Measurements from ENCODE around the gene AGK.

Gene AGK

GRCh38 chr7:141585592-141586510, 34.6 kb downstream of the AGK start:
- peak; percentile 15 to 54 (median 24) for DNase-seq (ENCODE audit: low read depth in 4 of 4, low spot score in 1 of 4)

GRCh38 chr7:141586878-141587277, 35.7 kb downstream of the AGK start:
- no peak for DNase-seq (ENCODE audit: low read depth in 4 of 4, low spot score in 1 of 4)

- no peak for DNase-seq (ENCODE audit: low read depth in 4 of 4, low spot score in 1 of 4)
Observed at GRCh38 chr7:141587304-141587703, 36.1 kb downstream of the AGK start.

GRCh38 chr7:141588912-141589311, 37.7 kb downstream of the AGK start:
- DNase-seq (ENCODE audit: low read depth in 4 of 4, low spot score in 1 of 4), result no peak

- no peak for DNase-seq (ENCODE audit: low read depth in 4 of 4, low spot score in 1 of 4)
Observed at GRCh38 chr7:141590071-141590470, 38.9 kb downstream of the AGK start.

- DNase-seq (ENCODE audit: low read depth in 4 of 4, low spot score in 1 of 4), result no peak
Observed at GRCh38 chr7:141590666-141591065, 39.5 kb downstream of the AGK start.

GRCh38 chr7:141593134-141593533, 41.9 kb downstream of the AGK start:
- no peak for DNase-seq (ENCODE audit: low read depth in 4 of 4, low spot score in 1 of 4)

GRCh38 chr7:141597966-141598365, 46.8 kb downstream of the AGK start:
- no peak for DNase-seq (ENCODE audit: low read depth in 4 of 4, low spot score in 1 of 4)

- no peak for DNase-seq (ENCODE audit: low read depth in 4 of 4, low spot score in 1 of 4)
Observed at GRCh38 chr7:141598408-141598807, 47.2 kb downstream of the AGK start.

GRCh38 chr7:141600168-141601006, 49.2 kb downstream of the AGK start:
- no peak for DNase-seq (ENCODE audit: low read depth in 4 of 4, low spot score in 1 of 4)

- no peak for DNase-seq (ENCODE audit: low read depth in 4 of 4, low spot score in 1 of 4)
Observed at GRCh38 chr7:141609576-141609975, 58.4 kb downstream of the AGK start.

- no peak for DNase-seq (ENCODE audit: low read depth in 4 of 4, low spot score in 1 of 4)
Observed at GRCh38 chr7:141610671-141611070, 59.5 kb downstream of the AGK start.

- no peak for DNase-seq (ENCODE audit: low read depth in 4 of 4, low spot score in 1 of 4)
Observed at GRCh38 chr7:141612861-141613260, 61.7 kb downstream of the AGK start.

- DNase-seq (ENCODE audit: low read depth in 4 of 4, low spot score in 1 of 4), result no peak
Observed at GRCh38 chr7:141617280-141617679, 66.1 kb downstream of the AGK start.

GRCh38 chr7:141619745-141620144, 68.5 kb downstream of the AGK start:
- DNase-seq (ENCODE audit: low read depth in 4 of 4, low spot score in 1 of 4), result no peak

GRCh38 chr7:141624763-141625162, 73.6 kb downstream of the AGK start:
- DNase-seq (ENCODE audit: low read depth in 4 of 4, low spot score in 1 of 4), result no peak

GRCh38 chr7:141630621-141631020, 79.4 kb downstream of the AGK start:
- no peak for DNase-seq (ENCODE audit: low read depth in 4 of 4, low spot score in 1 of 4)

- no peak for DNase-seq (ENCODE audit: low read depth in 4 of 4, low spot score in 1 of 4)
Observed at GRCh38 chr7:141631525-141631924, 80.3 kb downstream of the AGK start.

GRCh38 chr7:141634065-141634464, 82.9 kb downstream of the AGK start:
- no peak for DNase-seq (ENCODE audit: low read depth in 4 of 4, low spot score in 1 of 4)

- no peak for DNase-seq (ENCODE audit: low read depth in 4 of 4, low spot score in 1 of 4)
Observed at GRCh38 chr7:141636053-141636452, 84.8 kb downstream of the AGK start.

- DNase-seq (ENCODE audit: low read depth in 4 of 4, low spot score in 1 of 4), result no peak
Observed at GRCh38 chr7:141640239-141640840, 89.1 kb downstream of the AGK start.

GRCh38 chr7:141641876-141642275, 90.7 kb downstream of the AGK start:
- no peak for DNase-seq (ENCODE audit: low read depth in 4 of 4, low spot score in 1 of 4)
